Immature natural killer cell (primary cell): ENCODE measurements around the gene GRM2. TPM values are rescaled to one million over a fixed set of nuclear protein-coding genes. Genes with fewer than 3 reads are reported as not detected.
A peak's percentile ranks its signal among the peaks of the same experiment; 100 is the strongest.

Source experiments
- DNase-seq, 3 donors: peaks; one replicate each; pipeline ENCODE4 v3.0.0; 2022; ENCODE audit warnings: mixed read lengths in 1 of 3
- H3K27ac Mint-ChIP-seq, 6 donors: one replicate each; pipeline ENCODE4 v1.8.0; 2020; ENCODE audit warnings: mixed read lengths in 6 of 6, mild to moderate bottlenecking in 5 of 6, inconsistent platforms in 4 of 6, moderate library complexity in 3 of 6
- H3K27me3 Mint-ChIP-seq, 3 donors: one replicate each; pipeline ENCODE4 v1.8.0; 2020 to 2021; ENCODE audit warnings: low read depth in 3 of 3, mild to moderate bottlenecking in 3 of 3, mixed read lengths in 3 of 3, moderate library complexity in 3 of 3, inconsistent platforms in 1 of 3
- H3K36me3 Mint-ChIP-seq, 3 donors: one replicate each; pipeline ENCODE4 v1.8.0; 2020; ENCODE audit warnings: mixed read lengths in 3 of 3, inconsistent platforms in 2 of 3, mild to moderate bottlenecking in 2 of 3
- H3K4me1 Mint-ChIP-seq, 2 donors: one replicate each; pipeline ENCODE4 v1.8.0; 2020; ENCODE audit warnings: inconsistent platforms in 2 of 2, mild to moderate bottlenecking in 2 of 2, mixed read lengths in 2 of 2, moderate library complexity in 1 of 2
- H3K4me3 Mint-ChIP-seq, 5 donors: one replicate each; pipeline ENCODE4 v1.8.0; 2020; ENCODE audit warnings: mild to moderate bottlenecking in 5 of 5, mixed read lengths in 5 of 5, inconsistent platforms in 3 of 5, moderate library complexity in 3 of 5
- H3K9me3 Mint-ChIP-seq, 6 donors: one replicate each; pipeline ENCODE4 v1.8.0; 2020; ENCODE audit warnings: mild to moderate bottlenecking in 6 of 6, mixed read lengths in 6 of 6, inconsistent platforms in 4 of 6, moderate library complexity in 3 of 6
- polyA plus RNA-seq, 3 donors: library from polyadenylated mRNA; unstranded; fragments of 300-500 nt; fragmentation: Illumina TruSeq; gene quantifications; one replicate each; pipeline ENCODE4 v1.2.3, GENCODE V29; 2021

GRM2 gene
- not detected for polyA plus RNA-seq

- no peaks in the 10 kb centered on the region for H3K9me3 Mint-ChIP-seq
- peaks cover 5 to 15% (median 6%) of the 10 kb centered on the region in 3 donors for H3K36me3 Mint-ChIP-seq
- peak within 1 kb of the TSS in 4 of 6 donors; percentile 37 to 61 (median 50) for H3K27ac Mint-ChIP-seq
- no peak for DNase-seq
- H3K4me3 Mint-ChIP-seq = no peak within 1 kb of the TSS
- peaks cover 0 to 6% (median 2%) of the 10 kb centered on the region in 3 donors for H3K27me3 Mint-ChIP-seq
- peaks cover 14 to 20% of the 10 kb centered on the region in 2 donors for H3K4me1 Mint-ChIP-seq
Measured at GRCh38 chr3:51706788-51707731, at the start of gene GRM2. TSS of gene GRM2 (plus strand) at chr3:51707068. CDS start at chr3:51708984, 1,916 bp downstream.

GRCh38 chr3:51657234-51657633 lies 49.6 kb upstream of the GRM2 start:
- peaks cover 38 to 63% (median 43%) of the 10 kb centered on the region in 3 donors for H3K36me3 Mint-ChIP-seq
- peaks cover 0 to 6% (median 0%) of the 10 kb centered on the region in 3 donors for H3K27me3 Mint-ChIP-seq
- H3K4me1 Mint-ChIP-seq = no peaks in the 10 kb centered on the region

DNA sequence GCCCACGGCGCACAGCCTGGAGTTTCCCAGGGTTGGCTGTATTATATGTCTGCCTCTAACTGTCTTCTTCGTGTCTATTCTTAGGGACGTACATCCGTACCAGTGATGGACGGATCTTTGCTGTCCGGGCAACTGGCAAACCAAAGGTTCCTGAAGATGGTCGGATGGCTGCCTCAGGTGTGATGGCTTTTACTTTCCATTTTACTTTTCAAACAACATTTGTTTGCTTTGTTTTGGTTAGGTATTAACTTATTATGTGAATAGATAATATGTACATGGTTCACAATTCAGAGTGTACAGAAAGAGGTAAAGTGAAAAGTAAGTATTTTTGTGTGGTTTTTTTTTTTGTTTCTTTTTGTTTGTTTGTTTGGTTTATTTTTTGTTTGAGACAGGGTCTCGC lies 46.9 kb upstream of the GRM2 start:
- no peak for DNase-seq
- Mint-ChIP-seq H3K36me3 (peaks cover 42 to 61% (median 43%) of the 10 kb centered on the region in 3 donors), H3K27ac (no peak overlapping the region), H3K4me3 (no peak overlapping the region), H3K27me3 (peaks cover 0 to 7% (median 2%) of the 10 kb centered on the region in 3 donors), H3K9me3 (no peaks in the 10 kb centered on the region), H3K4me1 (no peaks in the 10 kb centered on the region)

More at GRCh38 chr3:51657234-51657633, 49.6 kb upstream of the GRM2 start:
- H3K4me3 Mint-ChIP-seq = no peak overlapping the region
- no peaks in the 10 kb centered on the region for H3K9me3 Mint-ChIP-seq
- H3K27ac Mint-ChIP-seq = peak overlapping the region in 1 of 6 donors; percentile 57
- no peak for DNase-seq

DNA sequence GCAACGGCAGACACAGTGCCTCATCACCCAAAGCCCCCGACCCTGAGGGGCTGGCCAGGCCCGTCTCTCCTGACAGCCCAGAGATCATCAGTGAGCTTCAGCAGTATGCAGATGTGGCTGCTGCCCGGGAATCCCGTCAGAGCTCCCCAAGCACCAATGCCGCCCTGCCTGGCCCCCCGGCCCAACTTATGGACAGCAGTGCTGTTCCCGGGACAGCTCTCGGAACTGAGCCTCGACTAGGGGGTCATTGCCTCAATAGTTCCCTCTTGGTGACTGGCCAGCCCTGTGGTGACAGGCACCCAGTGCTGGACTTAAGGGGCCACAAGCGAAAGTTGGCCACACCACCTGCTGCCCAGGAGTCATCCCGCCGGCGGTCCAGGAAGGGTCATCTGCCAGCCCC lies 44.4 kb upstream of the GRM2 start:
- Mint-ChIP-seq H3K27me3 (peaks cover 0 to 3% (median 2%) of the 10 kb centered on the region in 3 donors), H3K9me3 (no peaks in the 10 kb centered on the region), H3K36me3 (peaks cover 36 to 41% (median 37%) of the 10 kb centered on the region in 3 donors), H3K4me3 (no peak overlapping the region), H3K27ac (no peak overlapping the region), H3K4me1 (no peaks in the 10 kb centered on the region)
- DNase-seq = no peak

- Mint-ChIP-seq H3K27me3 (peaks cover 7 to 10% (median 9%) of the 10 kb centered on the region in 3 donors), H3K36me3 (peaks cover 0 to 5% (median 0%) of the 10 kb centered on the region in 3 donors), H3K9me3 (no peaks in the 10 kb centered on the region), H3K27ac (peak overlapping the region in 3 of 6 donors; percentile 2 to 92 (median 25)), H3K4me3 (no peak overlapping the region), H3K4me1 (peaks cover 36 to 44% of the 10 kb centered on the region in 2 donors)
- DNase-seq = no peak
Measured at GRCh38 chr3:51668756-51669155, 38.1 kb upstream of the GRM2 start.

DNA sequence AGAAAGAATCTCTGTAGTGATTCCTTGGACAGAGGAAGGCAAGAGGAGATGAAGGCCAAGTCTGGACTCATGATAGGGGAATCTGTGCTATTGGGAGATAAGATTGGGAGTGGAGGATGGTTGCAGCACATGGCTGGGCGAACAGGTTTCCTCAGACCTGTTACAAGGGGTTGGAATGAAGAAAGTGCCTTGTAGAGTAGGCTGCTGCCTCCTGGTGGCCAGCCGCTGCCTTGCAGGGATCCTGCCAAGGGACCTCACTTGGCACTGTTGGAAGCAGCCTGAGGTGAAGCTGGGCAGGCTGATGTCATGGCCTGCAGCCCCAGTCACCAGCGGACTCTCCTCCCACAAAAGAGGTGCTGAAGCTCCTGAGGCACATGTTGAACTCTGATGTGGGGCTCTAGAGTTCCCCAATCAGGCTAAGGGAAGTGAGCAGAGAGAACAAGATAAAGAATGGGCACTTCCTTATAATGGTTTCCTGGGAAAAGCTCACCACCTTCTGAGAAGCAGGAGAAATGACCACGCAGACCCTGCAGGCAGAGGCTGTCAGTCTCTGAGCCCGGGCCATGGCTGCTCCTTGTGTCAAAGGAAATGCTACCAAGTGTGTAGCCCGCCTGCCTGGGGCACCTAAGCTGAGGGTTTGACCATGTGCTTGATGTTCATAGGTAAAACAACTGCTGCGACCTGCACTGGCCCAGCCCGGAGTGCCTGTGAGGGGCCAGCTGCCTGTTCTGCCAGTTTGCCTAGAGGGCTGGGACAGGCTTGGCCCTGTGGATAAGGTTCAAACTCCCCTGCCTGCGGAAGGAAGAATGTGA lies 37.4 kb upstream of the GRM2 start:
- peak overlapping the region; percentile 25 to 92 (median 82) for H3K27ac Mint-ChIP-seq
- peaks cover 6 to 10% (median 9%) of the 10 kb centered on the region in 3 donors for H3K27me3 Mint-ChIP-seq
- H3K36me3 Mint-ChIP-seq = peaks cover 0 to 5% (median 0%) of the 10 kb centered on the region in 3 donors
- no peaks in the 10 kb centered on the region for H3K9me3 Mint-ChIP-seq
- DNase-seq = peak; percentile 62 to 67 (median 67)
- H3K4me1 Mint-ChIP-seq = peaks cover 43 to 51% of the 10 kb centered on the region in 2 donors
- peak overlapping the region; percentile 48 to 94 (median 88) for H3K4me3 Mint-ChIP-seq

DNA sequence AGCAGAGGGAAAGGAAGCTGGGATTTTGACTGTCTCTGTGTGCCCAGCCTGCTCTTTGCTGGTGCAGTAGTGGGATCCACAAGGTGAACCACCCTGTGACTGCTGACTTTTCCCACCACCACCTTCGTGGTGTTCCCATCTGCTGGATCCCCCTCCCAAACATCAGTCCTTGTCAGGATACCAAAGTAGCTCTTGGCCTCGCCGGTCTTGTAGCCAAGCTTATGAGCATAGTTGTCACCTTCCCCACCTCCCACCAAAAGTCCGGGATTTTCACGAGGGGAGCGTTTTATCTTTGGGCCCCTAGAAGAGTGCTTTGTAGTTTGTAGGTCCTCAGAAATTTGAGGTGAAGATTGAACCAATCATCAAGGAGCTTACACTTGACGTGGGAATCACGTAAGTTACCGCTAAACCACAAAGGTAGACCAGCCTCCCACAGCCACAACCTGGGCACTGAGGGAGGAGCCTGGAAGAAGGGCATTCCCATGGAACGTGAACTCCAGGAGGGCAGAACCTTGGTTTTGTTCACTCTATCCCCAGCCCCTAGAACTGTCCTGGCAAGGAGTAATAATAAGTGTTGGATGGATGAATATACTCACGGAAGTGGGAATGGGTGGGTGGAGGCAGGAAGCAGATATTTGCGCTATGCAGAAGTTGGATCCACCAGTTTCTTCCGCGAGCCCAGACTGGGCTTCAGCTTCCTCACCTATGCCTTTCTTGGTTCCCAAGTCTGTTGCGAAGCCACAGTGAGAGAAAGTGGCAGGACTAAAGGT lies 36.6 kb upstream of the GRM2 start:
- peaks cover 49 to 59% of the 10 kb centered on the region in 2 donors for H3K4me1 Mint-ChIP-seq
- H3K9me3 Mint-ChIP-seq = no peaks in the 10 kb centered on the region
- peak overlapping the region; percentile 61 to 94 (median 88) for H3K4me3 Mint-ChIP-seq
- peaks cover 6 to 10% (median 9%) of the 10 kb centered on the region in 3 donors for H3K27me3 Mint-ChIP-seq
- H3K36me3 Mint-ChIP-seq = peaks cover 0 to 5% (median under 1%) of the 10 kb centered on the region in 3 donors
- no peak for DNase-seq
- peak overlapping the region; percentile 64 to 81 (median 76) for H3K27ac Mint-ChIP-seq

DNA sequence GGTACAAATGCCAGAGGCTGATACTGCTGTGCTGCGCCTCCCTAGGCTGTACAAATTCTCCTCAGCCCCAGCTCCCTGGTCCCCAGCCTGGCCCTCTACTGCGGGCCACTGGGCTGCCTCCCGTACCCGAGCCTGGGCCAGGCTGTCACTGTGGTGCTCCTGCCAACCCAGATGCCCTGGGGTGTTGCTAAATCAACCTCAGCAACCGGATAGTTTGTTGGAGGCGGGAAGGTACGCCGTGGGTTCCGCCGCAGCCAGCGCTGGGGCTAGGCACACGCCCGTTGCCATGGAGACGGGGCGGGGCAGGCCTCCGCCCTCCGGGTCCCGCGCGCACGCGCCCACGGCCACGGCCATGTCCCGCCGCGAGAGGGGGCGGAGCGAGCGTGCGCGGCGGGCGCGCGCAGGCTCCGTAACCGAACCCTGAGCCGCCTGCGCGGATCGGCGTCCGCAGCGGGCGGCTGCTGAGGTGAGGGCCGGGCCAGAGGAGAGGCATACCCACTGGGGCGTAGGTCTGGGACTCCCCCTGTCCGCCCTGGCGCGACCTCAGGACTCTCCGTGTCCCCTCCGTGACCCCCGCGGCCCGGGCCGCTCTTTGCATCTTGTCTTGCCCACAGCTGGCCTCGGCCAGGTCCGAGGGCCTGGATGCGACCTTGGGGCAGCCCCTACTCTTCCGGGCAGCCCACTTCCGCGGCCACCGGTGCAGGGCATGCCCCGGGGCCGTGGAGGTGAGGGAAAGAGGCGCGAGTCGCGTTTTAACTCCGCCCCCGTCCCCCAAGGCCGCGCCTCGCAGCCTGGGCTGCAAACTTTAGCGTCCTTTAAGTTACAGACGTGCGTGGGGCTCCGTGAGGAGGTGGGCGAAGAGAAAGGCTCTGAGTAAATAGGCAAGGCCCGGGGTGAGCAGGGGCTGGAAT lies 35.8 kb upstream of the GRM2 start, which contains the start of gene TEX264:
Gene TEX264 (plus strand): TSS at position 430 of the 911 bp plus-strand sequence. CDS start 3,053 bp downstream, outside the sequence.
- H3K4me3 Mint-ChIP-seq = peak within 1 kb of the TSS; percentile 88 to 94 (median 92)

DNA sequence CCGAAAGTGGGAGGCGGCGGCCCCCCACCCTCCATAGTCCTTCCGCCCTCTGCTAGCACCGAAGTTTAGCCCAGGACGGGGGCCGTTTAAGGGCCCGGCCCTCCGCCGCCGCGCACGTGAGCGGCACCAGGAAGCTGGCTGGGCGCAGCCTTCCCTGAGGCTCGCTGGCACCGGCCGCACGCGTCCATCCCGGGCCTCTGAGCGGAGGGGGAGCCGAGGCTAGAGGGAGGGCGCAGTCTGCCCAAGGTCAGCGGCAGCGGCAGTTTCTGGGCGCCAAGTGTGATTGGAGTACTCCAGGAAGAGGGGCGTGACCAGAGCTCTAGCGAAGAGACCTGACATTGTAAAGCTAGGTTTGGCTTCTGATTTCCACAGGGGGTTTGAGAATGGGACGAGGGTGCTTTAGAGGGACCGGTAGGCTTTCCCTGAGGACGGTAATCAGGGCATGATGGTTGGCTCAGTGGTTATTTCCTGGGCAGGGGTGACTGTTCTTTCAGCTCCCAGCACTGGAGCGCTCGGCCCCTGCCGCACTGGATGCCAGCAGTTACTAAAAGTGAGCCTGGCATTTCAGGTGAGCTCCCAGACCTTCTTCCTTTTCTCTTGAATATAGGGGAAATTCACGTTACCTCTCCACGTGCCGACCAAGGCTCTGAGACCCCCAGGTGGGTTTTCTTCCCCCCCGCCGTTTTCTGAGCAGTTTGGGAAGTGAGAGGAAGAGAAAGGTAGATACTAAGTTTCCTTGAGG lies 35.0 kb upstream of the GRM2 start:
- H3K27me3 Mint-ChIP-seq = peaks cover 6 to 10% (median 9%) of the 10 kb centered on the region in 3 donors
- H3K4me3 Mint-ChIP-seq = peak overlapping the region; percentile 88 to 94 (median 92)
- peaks cover 0 to 9% (median 5%) of the 10 kb centered on the region in 3 donors for H3K36me3 Mint-ChIP-seq
- peaks cover 63 to 74% of the 10 kb centered on the region in 2 donors for H3K4me1 Mint-ChIP-seq
- no peak for DNase-seq
- H3K27ac Mint-ChIP-seq = peak overlapping the region; percentile 86 to 93 (median 92)
- H3K9me3 Mint-ChIP-seq = no peaks in the 10 kb centered on the region

More for the DNA sequence above, 35.8 kb upstream of the GRM2 start, which contains the start of gene TEX264:
- peaks cover 6 to 10% (median 9%) of the 10 kb centered on the region in 3 donors for H3K27me3 Mint-ChIP-seq
- DNase-seq = peak; percentile 90 to 94 (median 93)
- peaks cover 57 to 68% of the 10 kb centered on the region in 2 donors for H3K4me1 Mint-ChIP-seq
- H3K27ac Mint-ChIP-seq = peak within 1 kb of the TSS; percentile 86 to 93 (median 92)
- no peaks in the 10 kb centered on the region for H3K9me3 Mint-ChIP-seq
- H3K36me3 Mint-ChIP-seq = peaks cover 0 to 8% (median 5%) of the 10 kb centered on the region in 3 donors

GRCh38 chr3:51673181-51673801 lies 33.6 kb upstream of the GRM2 start:
- Mint-ChIP-seq H3K27me3 (peaks cover 6 to 10% (median 9%) of the 10 kb centered on the region in 3 donors), H3K36me3 (peaks cover 0 to 13% (median 0%) of the 10 kb centered on the region in 3 donors), H3K4me1 (peaks cover 71 to 84% of the 10 kb centered on the region in 2 donors), H3K4me3 (peak overlapping the region; percentile 52 to 75 (median 62)), H3K27ac (peak overlapping the region; percentile 39 to 87 (median 68)), H3K9me3 (peaks cover 0 to 3% (median 0%) of the 10 kb centered on the region in 6 donors)
- DNase-seq = no peak
